Common myeloid progenitor, CD34-positive (primary cell): Measurements from ENCODE around the gene SF3B4.
"Not testable (repeated sequence)": the region's sequence is repeated elsewhere in the genome, so short reads cannot be mapped to it uniquely, and the experiment has no call there.

Experiments
- CTCF ChIA-PET: fragments of 350-600 bp; sonication (Branson Sonifier 250); formaldehyde crosslinking; loops from one replicate; lab custom pipeline; 2021; ENCODE audit warnings: antibody characterized with exemption; lab: Charles Lee
- POLR2A ChIA-PET: fragments of 350-600 bp; sonication (Branson Sonifier 250); formaldehyde crosslinking; loops from one replicate; lab custom pipeline; 2021; ENCODE audit warnings: antibody characterized with exemption; lab: Charles Lee
- DNase-seq, 3 donors: peaks; one replicate each; pipeline versions ENCODE4 v3.0.0 to v3.0.0-alpha.2; 2013
- H3K27ac ChIP-seq, 2 experiments: 1 replicate in 1 of 2; 2 replicates in 1 of 2; pipeline ENCODE4 v1.7.0; 2013; ENCODE audit warnings: inconsistent platforms in 2 of 2, low read length in 2 of 2, mild to moderate bottlenecking in 2 of 2, low read depth in 1 of 2, moderate library complexity in 1 of 2; ENCODE audit not compliant: severe bottlenecking in 2 of 2, insufficient read depth in 1 of 2, poor library complexity in 1 of 2
- H3K27me3 ChIP-seq, 5 experiments: replicated peaks in 2 of 5; 1 replicate in 3 of 5; 2 replicates in 2 of 5; pipeline versions ENCODE4 v1.6.1 to v1.7.0; 2013; ENCODE audit warnings: low read length in 4 of 5, mild to moderate bottlenecking in 2 of 5, moderate library complexity in 2 of 5, inconsistent platforms in 1 of 5; ENCODE audit not compliant: insufficient read depth in 5 of 5, control insufficient read depth in 4 of 5
- H3K36me3 ChIP-seq, 4 experiments: 1 replicate in 2 of 4; 2 replicates in 2 of 4; pipeline versions ENCODE4 v1.6.1 to v1.7.0; 2013; ENCODE audit warnings: low read length in 3 of 4, control low read depth in 1 of 4, mild to moderate bottlenecking in 1 of 4; ENCODE audit not compliant: control insufficient read depth in 4 of 4, insufficient read depth in 4 of 4
- H3K4me1 ChIP-seq, 4 experiments: 1 replicate in 3 of 4; 2 replicates in 1 of 4; pipeline versions ENCODE4 v1.6.1 to v1.7.1; 2013; ENCODE audit warnings: low read length in 3 of 4, mild to moderate bottlenecking in 3 of 4, control low read depth in 1 of 4, inconsistent platforms in 1 of 4, moderate library complexity in 1 of 4; ENCODE audit not compliant: control insufficient read depth in 4 of 4, insufficient read depth in 4 of 4; ENCODE audit errors: control extremely low read depth in 1 of 4
- H3K4me3 ChIP-seq, 7 experiments: 1 replicate in 4 of 7; 2 replicates in 3 of 7; pipeline versions ENCODE4 v1.5.1 to v1.7.0; 2013; ENCODE audit warnings: mild to moderate bottlenecking in 7 of 7, low read length in 6 of 7, moderate library complexity in 6 of 7, inconsistent platforms in 2 of 7, low read depth in 2 of 7, control low read depth in 1 of 7; ENCODE audit not compliant: insufficient read depth in 4 of 7, control insufficient read depth in 1 of 7; ENCODE audit errors: extremely low read depth in 1 of 7
- H3K9me3 ChIP-seq, 5 experiments: 1 replicate in 4 of 5; 2 replicates in 1 of 5; pipeline versions ENCODE4 v1.6.1 to v1.7.1; 2013; ENCODE audit warnings: low read length in 4 of 5, mild to moderate bottlenecking in 2 of 5, inconsistent platforms in 1 of 5, low read depth in 1 of 5, moderate library complexity in 1 of 5; ENCODE audit not compliant: control insufficient read depth in 4 of 5, insufficient read depth in 2 of 5; ENCODE audit errors: control extremely low read depth in 1 of 5
- WGBS: methylation state at CpG from one replicate; pipeline ENCODE4 v1.1.5; 2013; ENCODE audit not compliant: insufficient coverage; 5-methylcytosine and 5-hydroxymethylcytosine counted together

The SF3B4 gene

DNA sequence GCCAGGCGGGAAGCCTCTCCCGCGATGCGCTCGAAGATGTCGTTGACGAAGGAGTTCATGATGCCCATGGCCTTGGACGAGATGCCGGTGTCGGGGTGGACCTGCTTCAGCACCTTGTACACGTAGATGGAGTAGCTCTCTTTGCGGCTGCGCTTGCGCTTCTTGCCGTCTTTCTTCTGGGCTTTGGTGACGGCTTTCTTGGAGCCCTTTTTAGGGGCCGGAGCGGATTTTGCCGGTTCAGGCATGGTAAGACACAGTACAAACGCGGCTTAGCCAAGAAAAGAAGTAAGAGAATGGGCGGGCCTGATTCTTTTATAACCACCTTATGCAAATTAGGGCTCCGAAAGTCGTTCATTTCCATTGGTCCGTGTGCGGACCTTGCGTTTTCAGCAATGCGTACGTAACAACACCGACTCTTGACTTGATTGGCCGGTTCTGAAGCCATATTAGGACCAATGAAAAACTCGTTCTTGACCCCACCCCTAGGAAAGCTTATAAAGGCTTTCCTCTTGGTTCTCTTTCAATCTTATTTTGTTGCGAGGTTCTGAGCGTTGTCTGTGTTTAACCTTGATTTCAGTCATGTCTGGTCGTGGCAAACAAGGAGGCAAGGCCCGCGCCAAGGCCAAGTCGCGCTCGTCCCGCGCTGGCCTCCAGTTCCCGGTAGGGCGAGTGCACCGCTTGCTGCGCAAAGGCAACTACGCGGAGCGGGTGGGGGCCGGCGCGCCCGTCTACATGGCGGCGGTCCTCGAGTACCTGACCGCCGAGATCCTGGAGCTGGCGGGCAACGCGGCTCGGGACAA, 41.0 kb downstream of the SF3B4 start:
- no peaks in the 10 kb centered on the region for H3K27me3 ChIP-seq
- peak overlapping the region; percentile 89 to 99 for H3K27ac ChIP-seq
- WGBS = 0% methylated on average over 51 of the region's 62 CpGs
- peak; percentile 99 to 100 (median 99) for DNase-seq
- H3K36me3 ChIP-seq = no peaks in the 10 kb centered on the region
- no peaks in the 10 kb centered on the region for H3K9me3 ChIP-seq
- H3K4me1 ChIP-seq = peaks cover 9 to 36% (median 21%) of the 10 kb centered on the region in 4 experiments
- ChIA-PET CTCF (interaction anchor here (1.0 to 4.0 kb wide), 4 partner anchors 9 to 43 kb away, joined by 4 to 16 read pairs (median 6); partner anchors contain the start of gene BOLA1), POLR2A (interaction anchor here (0.6 to 3.0 kb wide), 14 partner anchors 13 to 301 kb away, joined by 3 to 17 read pairs (median 4); partner anchors contain the start of genes BOLA1, SF3B4 and VPS45)
- peak overlapping the region; percentile 75 to 99 (median 88) for H3K4me3 ChIP-seq

DNA sequence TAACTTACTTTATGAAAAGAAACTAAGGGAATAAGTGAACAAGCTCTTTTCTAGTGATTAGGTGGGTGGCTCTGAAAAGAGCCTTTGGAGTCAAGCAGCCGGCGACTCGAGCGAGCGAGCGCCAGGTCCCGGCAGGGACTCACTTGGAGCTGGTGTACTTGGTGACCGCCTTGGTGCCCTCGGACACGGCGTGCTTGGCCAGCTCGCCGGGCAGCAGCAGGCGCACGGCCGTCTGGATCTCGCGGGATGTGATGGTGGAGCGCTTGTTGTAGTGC, 41.5 kb downstream of the SF3B4 start:
- WGBS = 0% methylated on average over 7 of the region's 19 CpGs
- ChIA-PET CTCF (interaction anchor here (4.0 kb wide), 1 partner anchor 42 kb away, joined by 16 read pairs; no protein-coding TSS in a partner anchor), POLR2A (interaction anchor here (0.6 to 3.0 kb wide), 7 partner anchors 13 to 182 kb away, joined by 3 to 17 read pairs (median 5); partner anchors contain the start of genes BOLA1, SF3B4 and VPS45)
- H3K9me3 ChIP-seq, H3K27me3 ChIP-seq, H3K36me3 ChIP-seq: not testable (repeated sequence)
- H3K27ac ChIP-seq = peak overlapping the region; percentile 69 to 99
- H3K4me3 ChIP-seq = peak overlapping the region; percentile 75 to 99 (median 88)
- DNase-seq = peak in 1 of 3 donors; percentile 38
- H3K4me1 ChIP-seq = peaks cover 9 to 31% (median 21%) of the 10 kb centered on the region in 4 experiments

DNA sequence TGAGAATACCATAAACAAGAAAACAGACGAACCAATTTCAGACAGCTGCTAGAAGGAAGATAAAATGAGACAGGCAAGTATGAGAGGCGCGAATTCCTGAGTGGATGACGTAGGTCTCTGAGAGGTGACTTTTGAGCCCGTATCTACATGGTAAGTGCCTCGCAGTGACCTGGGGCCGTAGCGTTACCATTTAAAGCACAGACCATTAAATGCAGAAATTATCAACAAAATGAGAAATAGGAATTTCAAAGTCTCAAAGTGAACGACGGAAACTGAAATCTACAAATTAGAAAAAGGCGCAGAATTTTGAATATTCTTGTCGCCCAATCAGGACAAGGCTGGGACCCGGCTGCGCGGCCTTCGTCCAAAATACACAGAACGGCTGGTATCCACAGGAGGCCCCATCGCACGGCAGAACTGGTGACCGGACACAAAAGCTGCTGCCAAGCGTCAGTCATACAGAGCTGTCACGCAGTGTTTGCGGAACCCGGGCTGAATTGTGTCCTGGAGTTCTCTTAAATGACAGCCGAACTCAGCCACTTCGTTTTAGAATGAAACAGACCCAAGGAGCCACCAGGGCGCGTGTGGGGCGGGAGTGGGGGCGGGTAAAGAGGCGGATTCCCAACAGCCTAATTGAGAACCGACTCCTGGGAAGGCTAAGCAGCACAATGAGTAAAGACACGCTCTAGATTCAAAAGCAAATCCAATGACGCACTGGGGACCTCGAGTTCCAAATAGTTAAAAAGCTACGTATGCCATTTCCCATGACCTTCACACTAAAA, 42.1 kb downstream of the SF3B4 start:
- under 1% methylated on average over 28 of the region's 36 CpGs for WGBS
- ChIA-PET POLR2A (interaction anchor here (1.2 to 3.0 kb wide), 3 partner anchors 40 to 182 kb away, joined by 3 to 17 read pairs (median 5); partner anchors contain the start of genes SF3B4 and VPS45), CTCF (interaction anchor here (0.5 to 4.0 kb wide), 3 partner anchors 42 to 178 kb away, joined by 3 to 16 read pairs (median 3); no protein-coding TSS in a partner anchor)
- H3K9me3 ChIP-seq = no peaks in the 10 kb centered on the region
- H3K4me3 ChIP-seq = peak overlapping the region; percentile 75 to 99 (median 88)
- peak overlapping the region; percentile 69 to 99 for H3K27ac ChIP-seq
- H3K4me1 ChIP-seq = peaks cover 9 to 31% (median 21%) of the 10 kb centered on the region in 4 experiments
- DNase-seq = peak; percentile 69 to 89 (median 88)
- H3K27me3 ChIP-seq = no peaks in the 10 kb centered on the region
- no peaks in the 10 kb centered on the region for H3K36me3 ChIP-seq

DNA sequence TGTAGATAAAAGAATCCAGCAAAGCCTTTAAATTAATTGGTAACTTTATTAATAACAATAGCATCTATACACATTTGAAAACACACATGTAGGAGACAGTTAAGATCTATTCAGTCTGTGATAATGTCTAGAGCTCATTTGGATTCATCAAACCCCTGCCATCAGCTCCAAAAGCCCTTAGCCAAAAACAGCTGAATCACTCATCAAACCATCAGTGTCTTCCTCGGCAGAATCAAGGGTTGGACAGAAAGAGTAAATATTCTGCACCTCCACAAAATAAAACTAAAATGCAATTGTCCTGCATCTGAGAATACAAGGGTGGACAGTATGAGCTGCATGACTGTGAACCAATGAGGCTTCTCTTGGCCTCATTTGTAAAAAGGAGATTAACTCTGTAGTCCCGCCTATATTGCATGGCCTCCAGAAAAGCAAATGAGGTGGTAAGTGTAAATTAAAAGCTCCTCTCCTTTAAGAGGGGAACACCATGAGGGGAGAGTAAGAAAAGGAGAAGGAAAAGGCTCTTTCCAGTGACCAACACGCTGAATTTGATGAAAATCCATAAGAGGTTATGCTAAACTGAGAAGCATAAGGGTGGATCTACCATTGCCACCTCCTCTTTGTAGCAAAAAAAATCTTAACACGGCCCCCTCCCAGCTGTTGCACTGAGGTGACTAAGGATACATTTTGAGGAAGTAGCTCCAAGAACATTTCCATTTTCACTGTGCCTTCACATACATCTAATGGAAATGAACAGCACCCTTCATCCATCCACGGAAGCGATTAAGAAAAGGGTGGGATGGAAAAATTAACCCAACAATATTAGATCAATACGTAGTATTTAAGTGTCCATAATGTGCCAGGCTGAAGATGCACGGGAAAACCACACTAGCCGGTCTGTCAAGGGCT, 42.9 kb downstream of the SF3B4 start:
- no peaks in the 10 kb centered on the region for H3K27me3 ChIP-seq
- 6% methylated on average over 4 of the region's 9 CpGs for WGBS
- POLR2A ChIA-PET = no interaction called here
- peak overlapping the region; percentile 69 to 99 for H3K27ac ChIP-seq
- peak; percentile 70 to 92 (median 89) for DNase-seq
- H3K4me3 ChIP-seq = peak overlapping the region; percentile 75 to 99 (median 88)
- H3K9me3 ChIP-seq = no peaks in the 10 kb centered on the region
- H3K36me3 ChIP-seq = no peaks in the 10 kb centered on the region
- CTCF ChIA-PET = interaction anchor here (0.5 to 1.2 kb wide), 2 partner anchors 155 to 179 kb away, joined by 3 read pairs; no protein-coding TSS in a partner anchor
- peaks cover 9 to 32% (median 23%) of the 10 kb centered on the region in 4 experiments for H3K4me1 ChIP-seq

DNA sequence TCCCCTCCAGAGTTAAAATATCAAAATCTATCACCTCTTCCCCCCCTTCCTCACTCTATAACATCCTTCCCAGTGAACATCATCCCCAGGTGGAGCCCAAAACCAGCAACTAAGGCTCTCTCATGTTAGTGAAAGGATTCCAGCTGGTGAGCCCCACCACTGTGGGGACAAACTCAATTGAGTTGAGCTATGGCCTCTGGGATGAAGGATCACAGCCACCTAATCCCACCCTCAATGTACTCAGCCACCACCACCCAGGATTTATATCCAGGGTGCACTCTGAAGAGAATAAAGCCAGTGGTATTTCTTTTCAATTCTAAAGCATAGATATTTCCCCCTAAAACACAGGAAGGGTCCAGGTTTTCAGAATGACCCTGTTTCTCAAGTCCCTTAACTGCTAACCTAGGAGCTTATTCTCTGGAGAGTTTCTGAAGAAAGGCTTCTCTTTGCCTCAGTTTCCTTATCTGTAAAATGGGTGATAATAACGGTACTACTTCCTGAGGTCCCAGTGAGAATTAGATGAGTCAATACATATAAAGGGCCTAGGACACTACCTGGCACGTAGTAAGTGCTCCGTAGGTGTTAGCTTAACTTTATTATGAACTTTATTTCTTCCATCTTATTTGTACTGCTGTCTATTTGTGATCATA, 43.9 kb downstream of the SF3B4 start:
- peak overlapping the region in 5 of 7 experiments; percentile 75 to 99 (median 91) for H3K4me3 ChIP-seq
- no peaks in the 10 kb centered on the region for H3K27me3 ChIP-seq
- POLR2A ChIA-PET = no interaction called here
- H3K4me1 ChIP-seq = peaks cover 9 to 31% (median 22%) of the 10 kb centered on the region in 4 experiments
- no peaks in the 10 kb centered on the region for H3K36me3 ChIP-seq
- 100% methylated on average over 1 of the region's 3 CpGs for WGBS
- CTCF ChIA-PET = interaction anchor here (0.9 kb wide), 1 partner anchor 34 kb away, joined by 3 read pairs; no protein-coding TSS in a partner anchor
- no peaks in the 10 kb centered on the region for H3K9me3 ChIP-seq
- DNase-seq = no peak
- peak overlapping the region in 1 of 2 experiments; percentile 33 for H3K27ac ChIP-seq

DNA sequence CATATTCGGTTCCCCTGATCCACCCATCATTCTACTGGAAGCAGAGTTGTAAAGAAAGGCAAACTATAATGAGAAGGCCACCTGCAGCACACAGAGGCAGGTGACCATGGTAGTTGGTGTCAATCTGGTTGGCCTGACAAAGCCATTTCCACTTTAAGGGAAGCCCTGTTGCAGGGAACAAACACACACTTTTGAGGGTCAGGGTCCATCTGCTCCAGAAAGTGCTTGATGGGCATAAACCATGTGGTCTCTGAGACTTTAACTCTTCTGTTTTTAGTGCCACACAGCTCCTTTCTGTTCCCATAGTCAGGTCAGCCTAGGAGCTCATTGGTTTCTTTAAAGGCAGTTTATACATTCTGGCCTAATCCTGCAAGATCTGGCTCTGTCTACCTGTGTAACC, 45.7 kb downstream of the SF3B4 start:
- no peak for DNase-seq
- no peak overlapping the region for H3K4me3 ChIP-seq
- H3K9me3 ChIP-seq = no peaks in the 10 kb centered on the region
- POLR2A ChIA-PET = no interaction called here
- H3K27me3 ChIP-seq = no peaks in the 10 kb centered on the region
- no peaks in the 10 kb centered on the region for H3K36me3 ChIP-seq
- no CpG with 5 or more reads among the region's 1 CpG for WGBS
- CTCF ChIA-PET = no interaction called here
- peaks cover 9 to 23% (median 15%) of the 10 kb centered on the region in 4 experiments for H3K4me1 ChIP-seq
- no peak overlapping the region for H3K27ac ChIP-seq
